Cardiac muscle cell (in vitro differentiated cells and primary cell): ENCODE measurements around the gene EIF6. TPM values are rescaled to one million over a fixed set of nuclear protein-coding genes. Genes with fewer than 3 reads are reported as not detected.

Experiments
- DNase-seq, 2 donors: peaks; one replicate each; pipeline versions ENCODE4 v3.0.0 to v3.0.0-alpha.2; 2010 to 2017; ENCODE audit warnings: low read depth in 1 of 2, low spot score in 1 of 2
- H3K27ac ChIP-seq: fragments of 200-600 bp; sonication (generic); 2 replicates; pipeline ENCODE4 v1.5.1; 2016
- H3K27me3 ChIP-seq: fragments of 200-600 bp; sonication (generic); 2 replicates; pipeline ENCODE4 v1.6.0; 2016; ENCODE audit warnings: control low read depth
- H3K36me3 ChIP-seq: fragments of 200-600 bp; sonication (generic); 2 replicates; pipeline ENCODE4 v1.5.1; 2016; ENCODE audit warnings: control low read depth
- H3K4me1 ChIP-seq: fragments of 200-600 bp; sonication (generic); 2 replicates; pipeline ENCODE4 v1.8.1; 2017; ENCODE audit warnings: low read depth, mild to moderate bottlenecking, mixed run types
- H3K4me3 ChIP-seq: fragments of 200-600 bp; sonication (generic); 2 replicates; pipeline ENCODE4 v1.5.1; 2016; ENCODE audit warnings: mild to moderate bottlenecking
- H3K9me3 ChIP-seq: fragments of 200-600 bp; sonication (generic); 2 replicates; pipeline ENCODE4 v1.5.1; 2017; ENCODE audit warnings: low read depth, mild to moderate bottlenecking, control low read depth
- CTCF ChIP-seq: IDR thresholded peaks from 2 replicates; pipeline ENCODE4 v1.5.1; 2012; ENCODE audit warnings: low read depth, mild to moderate bottlenecking, low read length
- polyA plus RNA-seq: library from polyadenylated mRNA; unstranded; fragments of >200 nt; fragmentation: Nextera tagmentation; extraction: Ambion mirVana; gene quantifications from 2 replicates; pipeline ENCODE4 v1.2.1, GENCODE V29; 2016
- total RNA-seq: library from RNA; depleted of rRNA; stranded (reverse); fragments of >200 nt; gene quantifications from 2 replicates; pipeline ENCODE4 v1.2.3, GENCODE V29; 2016

EIF6 gene
- total and polyA plus RNA-seq, 2 experiments from 2014 or later = 80.4 to 203 TPM

DNA sequence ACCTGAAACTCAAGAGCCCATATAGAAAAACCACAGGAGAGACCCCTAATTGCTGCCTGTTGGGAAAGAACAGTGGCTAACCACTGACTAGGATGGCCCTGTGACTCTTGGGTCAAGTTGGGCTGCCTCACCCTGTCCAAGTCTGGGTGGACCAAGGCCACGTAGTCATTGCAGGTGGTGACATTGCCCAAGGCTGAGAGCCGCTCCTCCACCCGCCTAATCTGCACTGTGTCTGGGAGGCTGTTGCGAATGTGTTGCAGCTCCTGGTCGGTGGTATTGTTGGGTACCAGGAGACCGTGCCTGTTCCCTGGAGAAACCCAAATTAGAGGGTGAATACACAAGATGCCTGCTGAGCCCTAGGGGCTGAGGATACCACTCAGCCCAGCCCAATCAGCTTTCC is 4.0 kb downstream of the EIF6 start:
- H3K4me1 ChIP-seq = peaks cover 12% of the 10 kb centered on the region
- no peaks in the 10 kb centered on the region for H3K9me3 ChIP-seq
- no peak overlapping the region for H3K27ac ChIP-seq
- H3K4me3 ChIP-seq = no peak overlapping the region
- no peaks in the 10 kb centered on the region for H3K27me3 ChIP-seq
- TF ChIP-seq CTCF = no peak
- DNase-seq = no peak
- H3K36me3 ChIP-seq = peaks cover 16% of the 10 kb centered on the region

- no peak for DNase-seq
- no peak for TF ChIP-seq CTCF
- H3K4me1 ChIP-seq = peaks cover 12% of the 10 kb centered on the region
- H3K36me3 ChIP-seq = peaks cover 16% of the 10 kb centered on the region
- H3K27me3 ChIP-seq = no peaks in the 10 kb centered on the region
- no peak overlapping the region for H3K4me3 ChIP-seq
- peak overlapping the region; percentile 91 for H3K27ac ChIP-seq
- no peaks in the 10 kb centered on the region for H3K9me3 ChIP-seq
Observed at GRCh38 chr20:35279533-35280174, 4.9 kb downstream of the EIF6 start.

DNA sequence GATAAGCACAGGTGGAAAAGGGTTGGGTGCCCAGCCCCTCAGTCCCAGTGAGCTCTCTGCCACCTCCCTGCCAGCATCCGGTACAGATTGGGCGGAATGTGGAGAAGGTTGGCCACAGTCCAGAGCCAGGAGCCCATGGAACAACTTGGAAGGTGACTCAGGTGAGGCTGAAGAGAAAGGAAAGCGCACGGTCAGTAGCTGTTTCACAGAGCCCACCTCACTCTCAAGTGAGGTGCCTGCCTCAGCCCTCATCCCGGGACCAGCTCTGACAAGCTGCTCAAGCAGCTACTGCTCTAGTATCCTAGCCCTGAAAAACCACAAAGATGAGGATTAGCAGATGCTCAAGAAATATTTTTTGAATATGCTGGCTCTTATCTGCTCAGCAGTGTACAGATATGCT is 5.5 kb downstream of the EIF6 start:
- peak overlapping the region; percentile 91 for H3K27ac ChIP-seq
- H3K9me3 ChIP-seq = no peaks in the 10 kb centered on the region
- H3K36me3 ChIP-seq = peaks cover 16% of the 10 kb centered on the region
- H3K4me1 ChIP-seq = peaks cover 12% of the 10 kb centered on the region
- no peak for DNase-seq
- no peak for TF ChIP-seq CTCF
- H3K27me3 ChIP-seq = no peaks in the 10 kb centered on the region
- H3K4me3 ChIP-seq = no peak overlapping the region

GRCh38 chr20:35277531-35278395 is 6.8 kb downstream of the EIF6 start, which contains the start of gene MMP24OS:
TSS of gene MMP24OS (minus strand) at chr20:35278122. CDS start at chr20:35277929, 193 bp downstream.
- peak within 1 kb of the TSS; percentile 70 for H3K4me3 ChIP-seq
- peaks cover 16% of the 10 kb centered on the region for H3K36me3 ChIP-seq
- DNase-seq = peak; percentile 92 to 96
- TF ChIP-seq CTCF = no peak
- H3K9me3 ChIP-seq = no peaks in the 10 kb centered on the region
- peaks cover 6% of the 10 kb centered on the region for H3K4me1 ChIP-seq
- no peaks in the 10 kb centered on the region for H3K27me3 ChIP-seq
- H3K27ac ChIP-seq = peak within 1 kb of the TSS; percentile 91

- H3K27ac ChIP-seq = peak overlapping the region; percentile 91
- peaks cover 12% of the 10 kb centered on the region for H3K36me3 ChIP-seq
- H3K4me3 ChIP-seq = peak overlapping the region; percentile 70
- H3K4me1 ChIP-seq = peaks cover 6% of the 10 kb centered on the region
- H3K9me3 ChIP-seq = no peaks in the 10 kb centered on the region
- DNase-seq = no peak
- TF ChIP-seq CTCF = no peak
- H3K27me3 ChIP-seq = no peaks in the 10 kb centered on the region
Observed at GRCh38 chr20:35277127-35277526, 7.4 kb downstream of the EIF6 start.
